ENCODE measurements around the gene SLC38A10.

DNA sequence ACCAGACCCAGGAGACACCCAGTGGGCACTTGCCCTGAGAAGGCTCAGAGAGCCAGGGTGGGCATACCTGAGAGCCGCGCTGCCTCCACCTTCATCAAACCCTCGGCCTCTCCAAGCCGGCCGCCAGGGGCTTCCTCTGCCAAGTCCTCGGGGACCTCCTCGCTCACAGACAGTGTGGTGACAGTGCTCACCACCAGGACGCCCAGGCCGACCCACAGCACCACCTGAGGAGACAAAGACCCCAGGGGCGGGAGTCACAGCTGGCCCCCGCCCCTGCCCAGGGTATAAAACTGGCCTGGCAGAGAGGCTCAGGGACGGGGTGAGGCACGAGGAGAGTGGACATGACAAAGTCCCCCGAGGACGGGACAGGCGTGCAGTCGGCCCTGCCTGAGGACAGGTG, 34.9 kb downstream of the SLC38A10 start:
- TF ChIP-seq, protein P1, sequence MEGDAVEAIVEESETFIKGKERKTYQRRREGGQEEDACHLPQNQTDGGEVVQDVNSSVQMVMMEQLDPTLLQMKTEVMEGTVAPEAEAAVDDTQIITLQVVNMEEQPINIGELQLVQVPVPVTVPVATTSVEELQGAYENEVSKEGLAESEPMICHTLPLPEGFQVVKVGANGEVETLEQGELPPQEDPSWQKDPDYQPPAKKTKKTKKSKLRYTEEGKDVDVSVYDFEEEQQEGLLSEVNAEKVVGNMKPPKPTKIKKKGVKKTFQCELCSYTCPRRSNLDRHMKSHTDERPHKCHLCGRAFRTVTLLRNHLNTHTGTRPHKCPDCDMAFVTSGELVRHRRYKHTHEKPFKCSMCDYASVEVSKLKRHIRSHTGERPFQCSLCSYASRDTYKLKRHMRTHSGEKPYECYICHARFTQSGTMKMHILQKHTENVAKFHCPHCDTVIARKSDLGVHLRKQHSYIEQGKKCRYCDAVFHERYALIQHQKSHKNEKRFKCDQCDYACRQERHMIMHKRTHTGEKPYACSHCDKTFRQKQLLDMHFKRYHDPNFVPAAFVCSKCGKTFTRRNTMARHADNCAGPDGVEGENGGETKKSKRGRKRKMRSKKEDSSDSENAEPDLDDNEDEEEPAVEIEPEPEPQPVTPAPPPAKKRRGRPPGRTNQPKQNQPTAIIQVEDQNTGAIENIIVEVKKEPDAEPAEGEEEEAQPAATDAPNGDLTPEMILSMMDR (optimal IDR thresholded peaks at IDR 0.05 in 1 of 3, IDR thresholded peaks at IDR 0.05 in 1 of 3, conservative IDR thresholded peaks at IDR 0.05 in 1 of 3; ENCODE audit: extremely low read depth in 1 of 3, insufficient read depth in 2 of 3, low read length in 3 of 3) = no peak
- no peak for TF ChIP-seq EZH2 (IDR thresholded peaks at IDR 0.05; ENCODE audit: low read length)
